Measurements from ENCODE around the gene PPARG.
"Not testable (repeated sequence)": the region's sequence is repeated elsewhere in the genome, so short reads cannot be mapped to it uniquely, and the experiment has no call there.

PPARG gene

GRCh38 chr3:12279591-12280326 lies 9.1 kb upstream of the PPARG start:
- no peak for DNase-seq (ENCODE audit: low read depth)

GRCh38 chr3:12280357-12280806 lies 8.5 kb upstream of the PPARG start:
- DNase-seq (ENCODE audit: low read depth): no peak

- no peak for DNase-seq (ENCODE audit: low read depth)
Observed at GRCh38 chr3:12284591-12284990, 4.3 kb upstream of the PPARG start.

GRCh38 chr3:12285003-12285555 lies 3.8 kb upstream of the PPARG start:
- no peak for DNase-seq (ENCODE audit: low read depth)

GRCh38 chr3:12285779-12286178 lies 3.1 kb upstream of the PPARG start:
- DNase-seq (ENCODE audit: low read depth): not testable (repeated sequence)

GRCh38 chr3:12286504-12286903 lies 2.4 kb upstream of the PPARG start:
- no peak for DNase-seq (ENCODE audit: low read depth)

GRCh38 chr3:12286927-12287726 lies 1.7 kb upstream of the PPARG start:
- DNase-seq (ENCODE audit: low read depth): no peak

GRCh38 chr3:12287727-12288181 lies 1.1 kb upstream of the PPARG start:
- no peak for DNase-seq (ENCODE audit: low read depth)

GRCh38 chr3:12289524-12289923 lies 654 bp downstream of the PPARG start:
- DNase-seq (ENCODE audit: low read depth): no peak

- DNase-seq (ENCODE audit: low read depth): no peak
Observed at GRCh38 chr3:12292770-12293169, 3.9 kb downstream of the PPARG start.

GRCh38 chr3:12294885-12295580 lies 6.2 kb downstream of the PPARG start:
- DNase-seq (ENCODE audit: low read depth): no peak

- DNase-seq (ENCODE audit: low read depth): no peak
Observed at GRCh38 chr3:12296511-12296910, 7.6 kb downstream of the PPARG start.

- DNase-seq (ENCODE audit: low read depth): no peak
Observed at GRCh38 chr3:12299026-12299425, 10.2 kb downstream of the PPARG start.

GRCh38 chr3:12300137-12300536 lies 11.3 kb downstream of the PPARG start:
- no peak for DNase-seq (ENCODE audit: low read depth)

- no peak for DNase-seq (ENCODE audit: low read depth)
Observed at GRCh38 chr3:12301031-12301430, 12.2 kb downstream of the PPARG start.

- no peak for DNase-seq (ENCODE audit: low read depth)
Observed at GRCh38 chr3:12301513-12301912, 12.6 kb downstream of the PPARG start.

- DNase-seq (ENCODE audit: low read depth): no peak
Observed at GRCh38 chr3:12302564-12302963, 13.7 kb downstream of the PPARG start.

- DNase-seq (ENCODE audit: low read depth): no peak
Observed at GRCh38 chr3:12303534-12303933, 14.7 kb downstream of the PPARG start.

GRCh38 chr3:12303993-12304392 lies 15.1 kb downstream of the PPARG start:
- no peak for DNase-seq (ENCODE audit: low read depth)

GRCh38 chr3:12307136-12307535 lies 18.3 kb downstream of the PPARG start:
- no peak for DNase-seq (ENCODE audit: low read depth)

- no peak for DNase-seq (ENCODE audit: low read depth)
Observed at GRCh38 chr3:12308517-12308916, 19.6 kb downstream of the PPARG start.

GRCh38 chr3:12309716-12310115 lies 20.8 kb downstream of the PPARG start:
- DNase-seq (ENCODE audit: low read depth): no peak

Measured in activated T-cell treated with anti-CD3 and anti-CD28 coated beads for 1 hour (primary cell).